RWPE2 (cell line): Measurements from ENCODE around the gene ARHGAP8.

ENCODE experiments used
- ATAC-seq: fragments of 200-7000 bp; cut with Tn5 transposase; 3 replicates; pipeline ENCODE4 v1.9.1; 2021; ENCODE audit warnings: low read depth
- DNase-seq: peaks from one replicate; pipeline ENCODE4 v3.0.0-alpha.2; 2020; ENCODE audit warnings: low spot score
- H3K27ac ChIP-seq: fragments of 450-650 bp; 2 replicates; pipeline ENCODE4 v1.5.1; 2017; ENCODE audit warnings: mild to moderate bottlenecking; ENCODE audit not compliant: poor library complexity, severe bottlenecking
- H3K27me3 ChIP-seq: fragments of 250-450 bp; sonication (Bioruptor Pico); 2 replicates; pipeline ENCODE4 v1.5.1; 2021; ENCODE audit warnings: mild to moderate bottlenecking, moderate library complexity; ENCODE audit not compliant: insufficient read depth, poor library complexity, severe bottlenecking
- H3K36me3 ChIP-seq: fragments of 250-450 bp; sonication (Bioruptor Pico); 2 replicates; pipeline ENCODE4 v1.5.1; 2020; ENCODE audit warnings: low read depth, mild to moderate bottlenecking, moderate library complexity
- H3K4me1 ChIP-seq: fragments of 250-450 bp; sonication (Bioruptor Pico); 2 replicates; pipeline ENCODE4 v1.5.1; 2021; ENCODE audit warnings: mild to moderate bottlenecking, moderate library complexity; ENCODE audit not compliant: insufficient read depth, poor library complexity, severe bottlenecking
- H3K4me3 ChIP-seq: fragments of 250-450 bp; sonication (Bioruptor Pico); 2 replicates; pipeline ENCODE4 v1.5.1; 2021; ENCODE audit warnings: mild to moderate bottlenecking, moderate library complexity; ENCODE audit not compliant: severe bottlenecking
- H3K9me3 ChIP-seq: fragments of 250-450 bp; sonication (Bioruptor Pico); 2 replicates; pipeline ENCODE4 v1.5.1; 2021; ENCODE audit warnings: mild to moderate bottlenecking, moderate library complexity; ENCODE audit not compliant: severe bottlenecking
- TF ChIP-seq, protein P1 (sequence below): fragments of 450-650 bp; IDR thresholded peaks from one replicate; pipeline ENCODE4 v1.5.1; 2017; ENCODE audit warnings: mild to moderate bottlenecking, moderate library complexity; ENCODE audit not compliant: poor library complexity, severe bottlenecking

Gene ARHGAP8

DNA sequence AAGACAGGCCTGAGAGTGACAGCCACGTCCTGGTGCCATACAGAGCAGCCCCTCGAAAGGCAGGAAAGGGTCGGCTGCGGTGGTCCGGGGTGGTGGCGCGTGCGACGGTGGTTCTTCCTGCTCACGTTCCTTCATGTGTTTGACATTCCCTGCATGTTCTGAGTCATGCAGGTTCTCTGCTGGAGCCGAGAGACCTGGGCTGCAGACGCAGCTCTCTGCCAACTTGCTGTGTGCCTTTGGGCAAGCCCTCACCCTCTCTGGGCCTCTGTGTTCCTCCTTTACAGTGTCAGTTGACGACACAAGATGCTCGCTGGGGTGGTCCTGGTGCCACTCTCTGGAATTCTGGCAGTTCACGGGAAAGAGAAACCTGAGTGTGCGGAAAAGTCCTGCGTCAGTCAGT lies 12.0 kb downstream of the ARHGAP8 start:
- H3K9me3 ChIP-seq, result no peaks in the 10 kb centered on the region
- DNase-seq (no peak), ATAC-seq (no peak)
- no peak overlapping the region for H3K4me3 ChIP-seq
- H3K4me1 ChIP-seq, result no peaks in the 10 kb centered on the region
- H3K36me3 ChIP-seq, result no peaks in the 10 kb centered on the region
- TF ChIP-seq, protein P1, sequence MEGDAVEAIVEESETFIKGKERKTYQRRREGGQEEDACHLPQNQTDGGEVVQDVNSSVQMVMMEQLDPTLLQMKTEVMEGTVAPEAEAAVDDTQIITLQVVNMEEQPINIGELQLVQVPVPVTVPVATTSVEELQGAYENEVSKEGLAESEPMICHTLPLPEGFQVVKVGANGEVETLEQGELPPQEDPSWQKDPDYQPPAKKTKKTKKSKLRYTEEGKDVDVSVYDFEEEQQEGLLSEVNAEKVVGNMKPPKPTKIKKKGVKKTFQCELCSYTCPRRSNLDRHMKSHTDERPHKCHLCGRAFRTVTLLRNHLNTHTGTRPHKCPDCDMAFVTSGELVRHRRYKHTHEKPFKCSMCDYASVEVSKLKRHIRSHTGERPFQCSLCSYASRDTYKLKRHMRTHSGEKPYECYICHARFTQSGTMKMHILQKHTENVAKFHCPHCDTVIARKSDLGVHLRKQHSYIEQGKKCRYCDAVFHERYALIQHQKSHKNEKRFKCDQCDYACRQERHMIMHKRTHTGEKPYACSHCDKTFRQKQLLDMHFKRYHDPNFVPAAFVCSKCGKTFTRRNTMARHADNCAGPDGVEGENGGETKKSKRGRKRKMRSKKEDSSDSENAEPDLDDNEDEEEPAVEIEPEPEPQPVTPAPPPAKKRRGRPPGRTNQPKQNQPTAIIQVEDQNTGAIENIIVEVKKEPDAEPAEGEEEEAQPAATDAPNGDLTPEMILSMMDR, result no peak
- H3K27ac ChIP-seq, result no peak overlapping the region
- H3K27me3 ChIP-seq, result no peaks in the 10 kb centered on the region

DNA sequence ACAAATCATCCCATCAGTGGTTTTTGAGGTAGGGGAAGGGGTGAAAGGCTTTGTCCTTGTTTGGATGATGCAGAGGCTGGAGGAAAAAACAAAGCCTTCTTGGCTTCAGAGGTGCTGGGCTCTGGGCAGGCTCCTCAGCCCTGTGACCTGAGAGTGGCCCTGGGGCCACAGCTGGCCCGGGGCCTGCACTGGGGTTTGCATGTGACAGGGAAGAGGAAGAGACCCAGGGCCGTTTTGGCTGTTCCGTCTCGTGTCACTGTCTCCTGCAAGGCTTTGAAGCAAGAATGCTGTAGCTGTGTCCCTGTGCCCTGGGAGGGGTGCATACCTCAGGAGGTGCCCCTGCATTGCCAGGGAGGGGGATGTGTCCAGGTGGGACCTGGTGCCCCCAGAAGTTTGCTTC lies 12.6 kb downstream of the ARHGAP8 start:
- Histone ChIP-seq H3K27ac (no peak overlapping the region), H3K4me1 (no peaks in the 10 kb centered on the region), H3K9me3 (no peaks in the 10 kb centered on the region), H3K4me3 (no peak overlapping the region), H3K36me3 (no peaks in the 10 kb centered on the region), H3K27me3 (no peaks in the 10 kb centered on the region)
- TF ChIP-seq, protein P1, result no peak
- ATAC-seq, result no peak
- DNase-seq, result no peak

DNA sequence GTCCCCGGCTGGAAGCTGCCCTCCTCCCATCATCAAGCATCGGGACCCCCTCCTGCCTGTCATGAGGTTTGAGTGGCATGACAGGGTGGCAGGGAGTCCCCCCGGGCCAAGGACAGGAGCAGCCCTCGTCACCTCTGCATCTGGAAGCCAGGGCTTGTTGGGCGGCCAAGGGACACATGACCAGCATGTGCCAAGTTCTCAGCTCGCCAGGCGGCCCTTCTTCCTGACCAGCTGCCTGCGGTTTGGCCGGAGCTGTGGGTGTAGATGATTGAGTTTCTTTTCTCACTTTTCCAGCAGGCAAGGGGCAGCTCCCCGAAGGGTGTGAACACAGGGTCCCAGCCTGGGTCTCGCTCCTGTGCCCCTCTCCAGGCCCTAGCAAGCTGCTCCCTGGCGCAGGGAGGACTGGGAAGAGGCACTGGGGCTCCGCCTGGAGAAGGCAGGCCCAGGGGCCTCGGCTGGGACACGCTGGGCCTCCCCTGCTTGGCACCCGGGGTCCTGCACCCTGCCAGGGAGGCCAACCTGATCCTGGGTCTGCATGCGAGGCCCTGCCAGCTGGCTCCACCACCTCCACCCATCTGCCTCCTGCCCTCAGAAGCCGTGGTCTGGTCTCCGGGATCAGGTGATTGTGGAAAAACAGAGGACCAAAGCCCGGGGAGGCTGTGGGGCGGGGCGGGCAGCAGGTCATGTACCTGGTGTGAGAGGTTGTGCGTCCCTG lies 13.4 kb downstream of the ARHGAP8 start:
- H3K4me1 ChIP-seq, result no peaks in the 10 kb centered on the region
- no peak overlapping the region for H3K27ac ChIP-seq
- no peaks in the 10 kb centered on the region for H3K36me3 ChIP-seq
- no peaks in the 10 kb centered on the region for H3K27me3 ChIP-seq
- no peaks in the 10 kb centered on the region for H3K9me3 ChIP-seq
- TF ChIP-seq, protein P1, result no peak
- ATAC-seq (no peak), DNase-seq (no peak)
- no peak overlapping the region for H3K4me3 ChIP-seq

DNA sequence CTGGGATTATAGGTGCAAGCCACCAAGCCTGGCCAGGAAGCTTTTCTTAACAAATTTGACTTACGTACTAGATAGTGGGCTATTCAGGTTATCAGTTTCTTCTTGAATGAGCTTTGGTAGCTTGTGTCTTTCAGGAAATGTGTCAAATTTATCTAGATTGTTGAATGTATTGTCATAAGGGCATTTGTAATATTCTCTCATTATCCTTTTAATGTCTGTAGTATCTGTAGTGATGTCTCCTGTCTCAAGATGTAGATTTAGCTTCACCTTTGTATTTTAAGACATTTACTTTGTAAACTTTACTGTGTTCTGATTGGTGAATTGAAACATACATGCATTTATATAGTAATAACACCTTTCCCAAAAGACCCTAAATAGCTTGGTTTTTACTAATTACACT lies 20.7 kb downstream of the ARHGAP8 start:
- Histone ChIP-seq H3K27me3 (no peaks in the 10 kb centered on the region), H3K36me3 (no peaks in the 10 kb centered on the region), H3K27ac (no peak overlapping the region), H3K4me1 (no peaks in the 10 kb centered on the region), H3K4me3 (no peak overlapping the region), H3K9me3 (peaks cover 2% of the 10 kb centered on the region)
- ATAC-seq, result no peak
- TF ChIP-seq, protein P1, result no peak
- no peak for DNase-seq

DNA sequence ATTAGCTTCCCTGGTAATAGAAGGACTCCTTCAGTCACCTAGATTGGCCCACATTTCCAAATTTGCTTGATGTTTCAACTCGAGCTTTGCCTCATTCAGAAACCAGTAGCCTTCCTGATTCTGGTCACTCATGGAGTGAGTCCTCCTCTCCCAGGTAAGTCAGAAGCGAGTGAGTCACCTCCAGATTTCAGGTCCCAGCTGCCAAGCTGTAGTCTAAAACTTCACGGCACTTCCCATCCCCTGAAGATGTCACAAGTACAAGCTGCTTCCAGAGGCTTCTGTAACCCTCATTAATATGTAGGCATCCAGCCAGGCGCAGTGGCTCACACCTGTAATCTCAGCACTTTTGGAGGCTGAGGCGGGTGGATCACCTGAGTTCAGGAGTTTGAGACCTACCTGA lies 23.5 kb downstream of the ARHGAP8 start:
- no peak overlapping the region for H3K27ac ChIP-seq
- DNase-seq (no peak), ATAC-seq (no peak)
- peaks cover 2% of the 10 kb centered on the region for H3K9me3 ChIP-seq
- TF ChIP-seq, protein P1, result no peak
- H3K4me3 ChIP-seq, result no peak overlapping the region
- H3K27me3 ChIP-seq, result no peaks in the 10 kb centered on the region
- H3K36me3 ChIP-seq, result no peaks in the 10 kb centered on the region
- no peaks in the 10 kb centered on the region for H3K4me1 ChIP-seq
